SU-DHL-6 (cell line): ENCODE data around the gene NNAT.

Experiments
- H2AFZ ChIP-seq: fragments of 200-600 bp; sonication (generic); 2 replicates; pipeline ENCODE4 v1.6.1; 2014; ENCODE audit warnings: low read depth, mild to moderate bottlenecking, moderate library complexity, mixed read lengths, antibody characterized with exemption, low read length; ENCODE audit not compliant: severe bottlenecking
- H3F3A ChIP-seq: fragments of 200-600 bp; shearing (Covaris generic); 2 replicates; pipeline ENCODE4 v1.6.0; 2016; ENCODE audit warnings: antibody characterized with exemption, mild to moderate bottlenecking; ENCODE audit not compliant: insufficient read depth
- H3K27ac ChIP-seq: fragments of 200-600 bp; sonication (generic); 2 replicates; pipeline ENCODE4 v1.5.1; 2016; ENCODE audit warnings: low read depth, mild to moderate bottlenecking, low read length, moderate library complexity, mixed read lengths
- H3K27me3 ChIP-seq: fragments of 200-600 bp; sonication (generic), shearing (Covaris generic); 2 replicates; pipeline ENCODE4 v1.6.0; 2014; ENCODE audit warnings: mild to moderate bottlenecking, low read length
- H3K36me3 ChIP-seq: fragments of 200-600 bp; sonication (generic); 2 replicates; pipeline ENCODE4 v1.6.1; 2014; ENCODE audit warnings: mild to moderate bottlenecking, low read length, mixed read lengths
- H3K4me2 ChIP-seq: fragments of 300-600, 200-600 bp; shearing (Covaris generic), sonication (generic); 2 replicates; pipeline ENCODE4 v1.6.0; 2014; ENCODE audit warnings: low read length, low read depth, mild to moderate bottlenecking; ENCODE audit not compliant: poor library complexity, severe bottlenecking
- H3K4me3 ChIP-seq: fragments of 200-600 bp; sonication (generic); 2 replicates; pipeline ENCODE4 v1.5.1; 2014; ENCODE audit warnings: antibody characterized with exemption, low read length, mild to moderate bottlenecking, mixed read lengths; ENCODE audit not compliant: insufficient read depth, poor library complexity, severe bottlenecking
- H3K79me2 ChIP-seq: fragments of 200-600 bp; sonication (generic); 2 replicates; pipeline ENCODE4 v1.6.1; 2014; ENCODE audit warnings: mild to moderate bottlenecking, low read length, moderate library complexity; ENCODE audit not compliant: insufficient read depth
- H3K9ac ChIP-seq: fragments of 200-600 bp; sonication (generic); 2 replicates; pipeline ENCODE4 v1.7.0; 2014; ENCODE audit warnings: mild to moderate bottlenecking, low read length
- H3K9me2 ChIP-seq: fragments of 200-600 bp; sonication (generic); replicated peaks from 2 replicates; pipeline ENCODE4 v1.6.1; 2014; ENCODE audit warnings: low read length; ENCODE audit not compliant: insufficient read depth
- H3K9me3 ChIP-seq: fragments of 200-600 bp; sonication (generic); 2 replicates; pipeline ENCODE4 v1.6.1; 2014; ENCODE audit warnings: low read length, mixed read lengths; ENCODE audit not compliant: insufficient read depth
- H4K20me1 ChIP-seq: fragments of 200-600 bp; sonication (generic); 2 replicates; pipeline ENCODE4 v1.6.1; 2014; ENCODE audit warnings: low read depth, mild to moderate bottlenecking, antibody characterized with exemption, low read length, moderate library complexity, mixed read lengths
- EZH2phosphoT487 ChIP-seq: fragments of 200-600 bp; sonication (generic), shearing (Covaris generic); conservative IDR thresholded peaks from 2 replicates; pipeline ENCODE4 v1.6.1; 2018; ENCODE audit warnings: mild to moderate bottlenecking, antibody characterized with exemption, low read length, moderate library complexity, mixed read lengths
- TF ChIP-seq, protein P1 (sequence below): fragments of 200-600 bp; sonication (generic); IDR thresholded peaks from one replicate; pipeline ENCODE4 v1.5.1; 2017; ENCODE audit warnings: antibody characterized with exemption, mild to moderate bottlenecking, low read length, moderate library complexity; ENCODE audit not compliant: insufficient read depth, poor library complexity, severe bottlenecking

The NNAT gene

DNA sequence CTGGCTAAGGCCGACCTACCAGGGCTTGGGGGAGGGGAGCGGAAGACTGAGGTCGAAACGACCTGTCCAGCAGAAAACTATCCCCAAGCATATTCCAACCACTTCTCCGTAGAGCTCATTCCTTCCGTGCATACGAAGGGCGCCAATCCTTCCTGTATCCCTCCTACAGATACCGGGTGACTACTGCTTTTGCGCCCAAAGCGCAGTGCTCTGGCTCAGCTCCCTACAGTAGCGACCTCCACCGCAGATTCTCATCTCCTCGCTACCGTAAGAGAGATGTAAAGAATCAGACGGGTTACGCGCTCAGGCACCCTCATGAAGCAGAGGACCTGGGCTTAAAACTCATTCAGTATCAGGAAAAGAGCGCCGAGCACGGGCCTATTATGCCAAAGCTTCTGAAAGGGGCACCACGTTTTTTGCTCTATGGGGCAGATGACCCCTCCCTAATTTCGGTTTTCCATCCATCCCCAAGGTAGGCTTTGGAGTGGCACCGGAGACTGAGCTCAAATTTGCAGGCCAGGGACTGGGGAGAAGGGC, 563 bp upstream of the NNAT start:
- no peak overlapping the region for H3K4me3 ChIP-seq
- H3K27ac ChIP-seq = no peak overlapping the region
- H3K9me3 ChIP-seq = no peaks in the 10 kb centered on the region
- H3K36me3 ChIP-seq = no peaks in the 10 kb centered on the region
- H3F3A ChIP-seq = no peaks in the 10 kb centered on the region
- no peak overlapping the region for H3K4me2 ChIP-seq
- no peaks in the 10 kb centered on the region for H3K27me3 ChIP-seq
- H3K79me2 ChIP-seq = peaks cover 23% of the 10 kb centered on the region
- no peak overlapping the region for H3K9ac ChIP-seq
- no peak overlapping the region for H2AFZ ChIP-seq
- no peaks in the 10 kb centered on the region for H4K20me1 ChIP-seq
- H3K9me2 ChIP-seq = no peaks in the 10 kb centered on the region
- no peak for TF ChIP-seq EZH2phosphoT487
- TF ChIP-seq, protein P1, sequence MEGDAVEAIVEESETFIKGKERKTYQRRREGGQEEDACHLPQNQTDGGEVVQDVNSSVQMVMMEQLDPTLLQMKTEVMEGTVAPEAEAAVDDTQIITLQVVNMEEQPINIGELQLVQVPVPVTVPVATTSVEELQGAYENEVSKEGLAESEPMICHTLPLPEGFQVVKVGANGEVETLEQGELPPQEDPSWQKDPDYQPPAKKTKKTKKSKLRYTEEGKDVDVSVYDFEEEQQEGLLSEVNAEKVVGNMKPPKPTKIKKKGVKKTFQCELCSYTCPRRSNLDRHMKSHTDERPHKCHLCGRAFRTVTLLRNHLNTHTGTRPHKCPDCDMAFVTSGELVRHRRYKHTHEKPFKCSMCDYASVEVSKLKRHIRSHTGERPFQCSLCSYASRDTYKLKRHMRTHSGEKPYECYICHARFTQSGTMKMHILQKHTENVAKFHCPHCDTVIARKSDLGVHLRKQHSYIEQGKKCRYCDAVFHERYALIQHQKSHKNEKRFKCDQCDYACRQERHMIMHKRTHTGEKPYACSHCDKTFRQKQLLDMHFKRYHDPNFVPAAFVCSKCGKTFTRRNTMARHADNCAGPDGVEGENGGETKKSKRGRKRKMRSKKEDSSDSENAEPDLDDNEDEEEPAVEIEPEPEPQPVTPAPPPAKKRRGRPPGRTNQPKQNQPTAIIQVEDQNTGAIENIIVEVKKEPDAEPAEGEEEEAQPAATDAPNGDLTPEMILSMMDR = no peak

DNA sequence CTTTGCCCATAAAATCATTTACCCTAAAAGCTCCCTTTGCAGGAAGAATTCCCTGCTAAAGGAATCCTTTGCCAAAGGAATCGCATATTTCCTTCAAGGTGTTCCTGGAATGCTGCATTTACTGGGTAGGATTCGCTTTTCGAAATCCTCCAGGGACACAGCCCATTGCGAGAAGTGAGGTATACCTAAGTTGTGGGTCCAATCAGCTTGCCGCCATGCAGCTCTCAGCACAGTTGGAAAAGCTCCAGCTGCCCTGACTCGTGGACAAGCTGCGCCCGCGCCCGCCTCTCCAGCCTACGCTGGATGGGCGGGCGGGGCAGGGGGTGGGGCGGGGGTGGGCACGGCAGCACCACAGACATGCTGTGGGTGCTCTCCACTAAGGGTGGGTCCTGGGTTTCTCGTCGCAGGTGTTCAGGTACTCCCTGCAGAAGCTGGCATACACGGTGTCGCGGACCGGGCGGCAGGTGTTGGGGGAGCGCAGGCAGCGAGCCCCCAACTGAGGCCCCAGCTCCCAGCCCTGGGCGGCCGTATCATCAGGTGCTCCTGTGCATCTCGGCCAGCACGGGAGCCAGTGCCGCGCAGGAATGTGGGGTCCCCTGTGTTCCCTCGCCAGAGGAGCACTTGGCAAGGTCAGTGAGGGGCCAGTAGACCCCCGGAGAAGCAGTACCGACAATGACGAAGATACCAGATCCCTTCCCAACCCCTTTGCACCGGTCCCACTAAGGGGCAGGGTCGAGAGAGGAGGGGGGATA, 1.4 kb downstream of the NNAT start:
- Histone ChIP-seq H4K20me1 (no peaks in the 10 kb centered on the region; the same call in 1 of the 2 replicates), H3K27ac (no peak overlapping the region), H3K79me2 (peaks cover 30% of the 10 kb centered on the region), H3K9ac (no peak overlapping the region), H3K9me3 (no peaks in the 10 kb centered on the region), H3F3A (no peaks in the 10 kb centered on the region), H3K36me3 (no peaks in the 10 kb centered on the region), H2AFZ (no peak overlapping the region), H3K4me3 (no peak overlapping the region), H3K4me2 (no peak overlapping the region), H3K27me3 (no peaks in the 10 kb centered on the region), H3K9me2 (no peaks in the 10 kb centered on the region)
- TF ChIP-seq, protein P1 = no peak
- TF ChIP-seq EZH2phosphoT487 = no peak

DNA sequence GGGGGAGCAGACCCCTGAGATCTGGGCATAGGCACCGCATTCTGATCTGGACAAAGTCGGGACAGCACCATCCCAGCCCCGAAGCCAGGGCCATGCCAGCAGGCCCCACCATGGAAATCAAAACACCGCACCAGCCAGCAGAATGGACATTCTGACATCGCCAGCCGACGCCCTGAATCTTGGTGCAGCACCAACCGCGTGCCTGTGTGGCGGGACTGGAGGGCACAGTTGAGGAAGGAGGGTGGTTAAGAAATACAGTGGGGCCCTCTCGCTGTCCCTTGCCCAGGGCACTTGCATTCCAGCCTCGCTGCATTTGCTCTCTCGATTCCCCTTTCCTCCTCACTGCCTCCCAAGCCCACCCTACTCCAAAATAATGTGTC, 2.0 kb downstream of the NNAT start:
- Histone ChIP-seq H2AFZ (no peak overlapping the region), H3K9me2 (no peaks in the 10 kb centered on the region), H3K36me3 (no peaks in the 10 kb centered on the region), H3K4me2 (no peak overlapping the region), H3K27ac (no peak overlapping the region), H3K9ac (no peak overlapping the region), H3K27me3 (no peaks in the 10 kb centered on the region), H3K4me3 (no peak overlapping the region), H3K9me3 (no peaks in the 10 kb centered on the region), H3F3A (no peaks in the 10 kb centered on the region), H3K79me2 (peaks cover 30% of the 10 kb centered on the region), H4K20me1 (no peaks in the 10 kb centered on the region; the same call in 1 of the 2 replicates)
- TF ChIP-seq EZH2phosphoT487 = no peak
- TF ChIP-seq, protein P1 = no peak
